Fibroblast of the conjunctiva (primary cell): Measurements from ENCODE around the gene IL12RB1.

Experiments
- DNase-seq: peaks from one replicate; pipeline ENCODE4 v3.0.0-alpha.2; 2010; ENCODE audit warnings: low read depth

Gene IL12RB1

DNA sequence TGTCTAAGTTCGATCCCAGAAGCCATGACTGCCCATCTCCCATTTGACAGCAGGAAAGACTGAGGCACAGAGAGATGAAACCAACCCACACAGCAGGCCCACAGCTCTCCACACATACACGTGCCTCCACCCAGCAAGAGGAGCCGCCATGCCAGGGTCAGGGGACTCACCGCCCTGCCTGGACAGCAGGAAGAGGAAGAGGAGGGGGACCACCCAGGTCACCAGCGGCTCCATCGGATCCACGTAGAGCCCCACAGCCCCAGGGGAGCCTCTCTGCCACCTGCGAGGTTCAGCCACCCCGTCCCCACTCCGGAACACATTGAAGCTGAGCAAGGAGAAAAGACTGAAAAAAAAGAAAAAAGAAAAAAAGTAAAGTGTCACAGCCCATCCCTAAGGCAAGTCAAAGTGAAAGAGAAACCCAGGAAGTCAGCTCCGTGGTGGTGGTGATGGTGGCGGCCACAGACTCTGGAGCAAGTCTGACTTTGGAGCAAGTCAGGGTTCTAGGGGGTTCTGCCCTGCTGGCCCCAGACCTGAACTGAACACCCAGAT is at the start of gene IL12RB1:
IL12RB1 (minus strand) TSS at position 345 of the 549 bp plus-strand sequence; CDS start at position 234, 111 bp downstream.
- no peak for DNase-seq

DNA sequence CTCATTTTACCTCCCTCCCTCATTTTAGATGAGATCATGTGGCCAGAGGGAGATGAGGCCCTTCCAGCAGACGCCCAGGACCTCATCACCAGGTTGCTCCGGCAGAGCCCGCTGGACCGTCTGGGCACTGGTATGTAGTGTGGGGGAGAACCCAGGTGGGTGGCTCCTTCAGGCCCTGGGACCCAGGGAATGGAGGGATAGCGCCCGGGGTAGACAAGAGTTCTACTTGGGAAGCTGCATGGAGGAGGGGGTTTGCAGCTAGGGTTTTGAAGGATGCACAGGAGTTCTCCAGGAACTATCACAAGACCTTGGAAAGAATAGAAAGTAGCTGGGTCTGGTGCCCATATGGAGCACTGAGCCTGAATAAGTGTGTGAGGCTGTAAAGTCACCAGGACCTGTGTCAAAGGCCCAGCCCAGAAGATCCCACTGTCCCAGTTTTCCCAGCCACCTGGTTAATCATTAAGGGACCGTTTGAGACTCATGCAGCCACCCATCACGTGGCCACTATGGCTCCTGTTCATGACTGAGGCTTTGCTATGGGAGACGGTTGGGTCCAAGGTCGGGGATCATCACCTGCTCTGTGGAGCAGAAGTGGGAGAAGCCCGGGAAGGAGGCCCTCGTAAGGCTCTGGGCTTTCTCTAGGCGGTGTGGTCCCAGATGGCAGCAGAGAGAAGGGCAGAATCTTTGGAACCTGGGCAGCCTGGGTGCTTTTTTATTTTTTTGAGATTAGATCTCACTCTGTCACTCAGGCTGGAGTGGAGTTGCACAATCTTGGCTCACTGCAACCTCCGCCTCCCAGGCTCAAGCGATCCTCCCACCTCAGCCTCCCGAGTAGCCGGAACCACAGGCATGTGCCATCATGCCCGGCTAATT is 49.2 kb upstream of the IL12RB1 start:
- DNase-seq = no peak

DNA sequence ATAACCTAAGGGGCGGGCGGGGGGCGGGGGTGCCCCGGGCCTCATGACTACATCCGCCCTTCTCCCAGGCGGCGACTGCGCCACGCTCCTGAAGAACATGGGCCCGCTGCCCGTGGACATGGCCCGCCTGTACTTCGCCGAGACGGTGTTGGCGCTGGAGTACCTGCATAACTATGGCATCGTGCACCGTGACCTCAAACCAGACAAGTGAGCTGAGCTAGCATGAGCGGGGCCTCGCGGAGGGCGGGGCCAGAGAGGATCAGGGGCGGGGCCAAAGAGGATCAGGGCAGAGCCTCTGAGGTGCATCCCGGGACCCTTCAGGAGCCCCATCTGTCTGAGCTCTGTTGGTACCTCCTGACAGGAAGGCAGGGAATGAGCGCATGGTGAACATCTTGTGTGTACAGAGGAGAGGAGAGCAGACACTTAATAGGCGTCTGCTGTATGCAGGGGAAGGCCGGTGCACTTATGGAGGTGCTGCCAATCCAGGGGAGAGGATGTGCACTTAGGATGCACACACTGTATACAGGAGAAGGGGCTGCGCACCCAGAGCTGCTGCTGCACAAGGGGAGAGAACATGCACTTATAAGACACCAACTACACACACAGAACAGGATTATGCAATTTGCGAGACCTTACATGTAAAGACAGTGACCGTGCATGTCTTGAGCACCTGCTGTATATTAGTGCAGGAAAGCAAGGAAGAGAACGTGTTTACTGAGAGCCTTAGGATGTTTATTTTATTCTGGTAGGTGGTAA is 45.3 kb upstream of the IL12RB1 start:
- no peak for DNase-seq

DNA sequence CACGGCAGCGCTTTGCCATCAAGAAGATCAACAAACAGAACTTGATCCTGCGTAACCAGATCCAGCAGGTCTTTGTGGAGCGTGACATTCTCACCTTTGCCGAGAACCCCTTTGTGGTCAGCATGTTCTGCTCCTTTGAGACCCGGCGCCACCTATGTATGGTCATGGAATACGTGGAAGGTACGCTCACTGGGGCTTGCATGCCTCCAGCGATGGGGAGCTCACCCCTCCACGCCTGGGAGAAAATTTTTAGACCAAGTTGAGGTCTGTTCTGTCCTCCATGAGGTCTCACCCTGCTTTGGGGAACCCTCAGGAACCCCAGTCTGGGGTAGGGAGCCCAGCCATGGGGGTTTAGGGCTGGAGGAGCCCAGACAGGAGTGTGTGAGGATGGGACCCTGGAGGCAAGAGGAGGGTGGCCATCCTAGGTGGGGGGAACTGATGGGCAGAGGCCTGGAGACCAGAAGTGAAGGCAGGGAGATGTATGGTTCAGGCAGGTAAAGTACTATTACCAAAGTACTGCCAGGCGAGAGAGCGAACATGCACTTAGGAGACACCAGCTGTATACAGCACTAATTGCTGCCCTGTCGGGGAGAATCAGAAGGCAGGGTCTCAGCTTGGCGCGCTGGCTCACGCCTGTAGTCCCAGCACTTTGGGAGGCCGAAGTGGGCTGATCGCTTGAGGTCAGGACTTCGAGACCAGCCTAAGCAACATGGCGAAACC is 43.9 kb upstream of the IL12RB1 start:
- no peak for DNase-seq

DNA sequence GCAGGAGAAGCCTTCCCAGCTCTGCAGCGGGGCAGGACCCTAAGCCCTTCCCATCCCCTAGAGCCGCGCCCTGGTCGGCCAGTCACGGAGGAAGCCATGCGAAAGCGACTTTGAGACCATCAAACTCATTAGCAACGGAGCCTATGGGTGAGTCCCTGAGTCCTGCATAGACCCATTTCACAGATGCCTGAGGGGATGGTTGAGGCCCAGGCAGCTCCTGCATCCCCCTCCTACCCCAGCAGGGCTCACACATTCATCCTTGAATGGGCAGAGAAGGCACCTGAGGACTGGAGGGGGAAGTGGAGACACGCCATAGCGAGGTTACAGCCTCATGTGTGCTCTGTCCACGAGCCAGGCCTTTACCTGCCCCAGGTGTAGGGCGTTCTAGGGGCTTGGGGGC is 42.1 kb upstream of the IL12RB1 start:
- DNase-seq = no peak

DNA sequence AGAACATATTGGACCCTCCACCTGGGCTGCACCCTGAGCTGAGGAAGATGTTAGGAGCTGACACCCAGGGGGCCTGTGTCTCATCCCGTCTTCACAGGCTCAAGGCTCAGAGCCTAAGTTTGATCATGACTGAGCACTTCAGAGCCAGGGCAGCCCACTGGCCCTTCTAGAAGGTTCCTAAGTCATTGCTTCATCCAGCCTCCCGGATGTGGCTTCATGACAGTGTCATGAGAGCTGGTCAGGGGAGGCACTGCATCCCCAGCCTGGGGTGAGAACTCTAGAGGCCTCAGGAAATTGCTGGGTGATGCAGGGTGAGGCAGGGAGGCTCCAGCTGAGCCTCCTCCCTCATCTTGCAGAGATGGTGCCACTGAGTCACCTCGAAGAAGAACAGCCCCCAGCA is 41.3 kb upstream of the IL12RB1 start:
- DNase-seq = no peak

DNA sequence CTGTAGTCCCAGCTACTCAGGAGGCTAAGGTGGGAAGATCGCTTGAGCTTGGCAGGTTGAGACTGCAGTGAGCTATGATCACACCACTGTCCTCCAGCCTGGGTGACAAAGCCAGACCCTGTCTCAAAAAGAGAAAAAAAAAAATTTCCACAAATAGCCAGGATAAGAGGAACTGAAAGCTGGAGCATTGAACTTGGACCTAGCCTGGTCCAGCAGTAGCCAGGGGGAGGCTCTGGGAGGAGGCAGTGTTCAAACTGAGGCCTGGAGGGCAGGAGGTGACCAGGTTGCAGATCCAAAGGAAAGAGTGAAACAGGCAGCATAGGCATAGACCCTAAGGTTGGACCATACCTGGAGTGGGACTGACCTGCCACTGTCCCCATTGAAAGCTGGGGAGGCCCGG is 39.4 kb upstream of the IL12RB1 start:
- no peak for DNase-seq

DNA sequence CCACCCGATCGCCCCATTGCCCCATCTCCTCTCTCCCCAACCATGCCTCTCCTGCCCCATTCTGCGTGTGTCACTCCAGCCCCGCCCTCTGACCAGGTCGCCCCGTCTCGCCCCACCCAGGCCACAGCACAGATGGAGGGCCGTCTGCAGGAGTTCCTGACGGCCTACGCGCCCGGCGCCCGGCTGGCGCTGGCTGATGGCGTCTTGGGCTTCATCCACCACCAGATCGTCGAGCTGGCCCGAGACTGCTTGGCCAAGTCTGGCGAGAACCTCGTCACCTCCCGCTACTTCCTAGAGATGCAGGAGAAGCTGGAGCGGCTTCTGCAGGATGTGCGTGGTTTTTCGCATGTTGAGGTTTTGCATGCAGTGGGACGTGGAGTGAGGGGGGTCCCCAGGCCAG is 37.1 kb upstream of the IL12RB1 start:
- no peak for DNase-seq

DNA sequence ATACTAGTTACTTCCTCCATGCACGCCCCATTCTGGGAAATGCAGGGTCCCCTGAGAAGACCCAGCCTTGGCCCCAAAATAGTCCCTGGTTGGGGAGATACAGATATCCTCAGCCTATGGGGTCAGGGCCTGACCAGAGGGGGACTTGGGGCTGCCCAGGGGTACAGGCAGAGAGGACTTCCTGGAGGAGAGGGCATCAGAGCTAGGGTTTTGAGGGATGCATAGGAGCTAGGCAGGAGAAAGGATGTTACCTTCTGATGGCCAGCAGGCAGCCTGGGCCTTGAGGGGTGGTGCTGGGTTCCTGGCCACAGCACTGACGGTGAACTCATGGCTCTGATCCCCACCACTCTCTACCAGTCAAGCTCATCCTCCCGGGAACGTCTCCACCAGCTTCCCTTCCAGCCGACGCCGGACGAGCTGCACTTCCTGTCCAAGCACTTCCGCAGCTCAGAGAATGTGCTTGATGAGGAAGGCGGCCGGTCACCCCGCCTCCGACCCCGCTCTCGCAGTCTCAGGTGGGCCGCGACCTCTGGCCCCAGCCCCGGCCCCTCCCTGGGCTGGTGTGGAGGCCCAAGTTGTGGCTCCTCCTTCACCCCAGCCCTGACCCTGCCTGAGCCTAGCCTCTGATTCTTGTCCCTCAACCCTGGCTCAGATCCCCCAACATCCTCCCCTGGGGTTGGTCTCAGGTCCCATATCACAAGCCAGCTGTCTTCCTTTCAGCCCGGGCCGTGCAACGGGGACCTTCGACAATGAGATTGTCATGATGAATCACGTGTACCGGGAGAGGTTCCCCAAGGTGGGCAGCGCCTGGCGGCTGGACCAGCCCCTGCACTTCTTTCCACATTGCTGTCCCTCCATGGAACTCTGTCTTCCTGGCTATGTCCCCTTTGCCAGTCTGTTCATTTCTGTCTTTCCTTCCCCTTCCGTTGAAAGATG is 36.4 kb upstream of the IL12RB1 start:
- DNase-seq = no peak

DNA sequence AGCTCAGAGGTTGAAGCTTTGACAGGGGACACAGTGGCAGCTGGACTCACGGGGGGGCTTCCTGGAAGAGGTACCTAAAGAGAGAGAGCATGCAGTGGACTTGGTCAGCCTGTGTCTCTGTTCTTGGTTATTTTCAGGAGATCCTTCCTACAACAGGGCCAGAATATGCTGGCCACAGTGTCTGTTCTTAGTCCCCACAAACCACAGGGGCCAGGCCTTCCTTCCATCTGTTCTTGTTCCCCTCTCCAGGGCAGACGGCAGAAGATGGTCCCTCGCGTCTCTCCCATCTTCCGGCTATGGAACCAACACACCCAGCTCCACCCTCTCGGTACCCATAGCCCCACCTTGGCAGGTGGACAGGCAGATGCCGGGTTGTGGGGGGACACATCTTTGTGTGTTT is 35.7 kb upstream of the IL12RB1 start:
- no peak for DNase-seq

DNA sequence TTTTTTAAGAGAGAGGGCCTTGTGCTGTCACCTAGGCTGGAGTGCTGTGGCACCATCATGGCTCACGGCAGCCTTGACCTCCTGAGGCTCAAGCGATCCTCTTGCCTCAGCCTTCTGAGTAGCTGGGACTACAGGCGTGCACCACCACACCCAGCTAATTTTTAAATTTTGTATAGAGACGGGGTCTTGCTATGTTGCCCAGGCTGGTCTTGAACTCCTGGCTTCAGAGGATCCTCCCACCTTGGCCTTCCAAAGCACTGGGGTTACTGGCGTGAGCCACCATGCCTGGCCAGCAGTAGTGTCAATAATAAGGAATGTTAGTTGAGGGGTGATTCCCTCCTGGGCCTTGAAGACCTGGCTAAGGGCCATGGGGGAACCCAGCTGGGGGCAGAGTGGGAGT is 34.4 kb upstream of the IL12RB1 start:
- no peak for DNase-seq

DNA sequence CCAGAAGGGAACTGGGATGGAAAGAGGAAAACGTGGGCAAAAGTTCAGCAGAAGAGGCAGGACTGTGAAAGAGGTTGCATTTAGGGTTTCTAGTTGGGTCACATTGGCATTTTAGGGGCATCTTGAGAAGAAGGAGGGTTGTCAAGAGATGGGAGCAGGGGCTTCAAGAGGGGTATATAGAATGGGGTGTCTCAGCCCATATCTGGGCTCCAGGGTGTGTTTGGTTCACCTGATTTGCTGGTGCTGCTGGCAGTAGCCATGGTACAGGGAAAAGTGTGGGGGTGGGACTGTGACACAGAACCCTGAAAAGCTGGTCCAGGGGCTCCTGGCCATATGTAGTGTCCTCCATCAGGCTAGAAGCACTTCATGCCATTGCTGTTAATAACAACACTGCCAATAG is 33.4 kb upstream of the IL12RB1 start:
- no peak for DNase-seq

DNA sequence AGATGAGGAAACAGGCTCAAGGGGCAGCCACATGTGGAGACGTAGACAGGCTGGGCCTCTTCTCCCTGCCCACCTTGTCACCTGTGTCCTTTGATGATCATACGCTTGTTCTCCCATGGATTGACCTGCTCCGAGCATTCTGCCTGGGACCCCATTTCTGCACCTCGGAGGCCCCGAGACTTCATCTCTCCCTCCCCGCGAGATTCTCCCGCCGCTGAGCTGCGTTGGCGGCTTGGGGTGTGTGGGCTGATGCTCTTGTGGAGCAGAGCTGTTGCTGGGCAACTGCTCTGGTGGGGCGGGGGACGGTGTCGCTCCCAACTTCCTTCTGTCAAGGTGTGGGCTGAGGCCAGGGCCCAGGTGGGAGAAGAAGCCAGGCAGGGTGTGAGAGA is 33.0 kb upstream of the IL12RB1 start:
- DNase-seq = no peak

DNA sequence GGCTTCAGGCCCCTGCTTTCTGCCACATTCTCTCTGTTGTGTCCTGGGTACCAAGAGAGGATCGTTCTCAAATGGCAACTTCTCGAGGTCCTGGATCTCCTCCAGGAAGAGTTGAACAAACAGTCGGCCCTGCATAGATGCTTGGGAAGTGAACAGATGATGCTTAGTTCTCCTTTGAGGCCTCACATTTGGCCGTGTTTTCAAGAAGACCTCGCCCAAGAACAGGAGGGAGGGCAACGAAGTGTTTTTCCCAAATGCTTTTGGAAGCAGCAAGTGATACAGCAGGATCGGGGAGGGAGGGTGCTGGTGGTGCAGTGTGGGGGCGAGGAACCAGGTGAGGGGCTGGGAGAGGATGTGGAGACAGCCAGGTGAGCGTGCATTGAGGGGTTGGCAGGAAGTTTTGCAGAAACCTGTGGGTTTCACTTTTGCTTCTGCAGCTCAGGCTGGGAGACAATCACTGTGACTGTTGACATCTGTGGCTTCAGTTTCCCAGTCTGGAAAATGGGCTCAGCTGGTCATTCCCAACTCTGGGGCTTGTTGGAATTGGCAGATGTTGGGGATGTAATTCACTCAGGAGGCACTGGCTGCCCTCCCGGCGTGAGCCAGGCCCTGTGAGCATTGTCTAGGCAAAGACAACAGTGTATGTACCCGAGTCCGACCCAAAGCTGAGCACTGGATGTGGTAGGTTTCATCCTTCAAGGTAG is 32.4 kb upstream of the IL12RB1 start:
- DNase-seq = peak; percentile 17

DNA sequence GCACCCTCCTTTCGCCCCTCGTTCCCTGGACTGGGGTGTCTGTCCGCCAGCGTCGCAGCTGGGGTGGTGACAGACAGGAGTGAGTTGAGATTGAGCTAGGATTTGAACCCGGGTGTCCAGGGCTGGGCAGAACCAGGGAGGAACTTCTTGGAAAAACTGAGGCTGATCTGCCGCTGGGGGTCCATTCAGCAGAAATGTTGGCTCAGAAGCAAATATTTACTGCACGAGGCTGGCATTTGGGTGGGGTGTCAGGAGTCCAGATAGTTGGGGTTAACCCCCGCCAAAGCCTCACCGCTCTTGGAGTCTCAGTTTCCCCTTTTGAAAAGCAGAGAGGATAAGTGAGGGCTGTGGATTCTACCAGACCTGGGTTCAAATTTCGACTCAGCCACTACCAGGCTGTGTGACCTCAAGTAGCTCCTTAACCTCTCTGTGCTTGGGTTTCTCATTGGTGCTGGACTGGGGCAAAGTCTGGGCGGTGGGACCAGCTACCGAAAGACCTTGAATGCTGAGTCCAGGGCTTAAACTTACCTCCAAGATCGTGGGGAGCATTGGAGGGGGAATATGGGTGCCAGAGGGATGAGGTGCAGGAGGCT is 31.8 kb upstream of the IL12RB1 start:
- no peak for DNase-seq

DNA sequence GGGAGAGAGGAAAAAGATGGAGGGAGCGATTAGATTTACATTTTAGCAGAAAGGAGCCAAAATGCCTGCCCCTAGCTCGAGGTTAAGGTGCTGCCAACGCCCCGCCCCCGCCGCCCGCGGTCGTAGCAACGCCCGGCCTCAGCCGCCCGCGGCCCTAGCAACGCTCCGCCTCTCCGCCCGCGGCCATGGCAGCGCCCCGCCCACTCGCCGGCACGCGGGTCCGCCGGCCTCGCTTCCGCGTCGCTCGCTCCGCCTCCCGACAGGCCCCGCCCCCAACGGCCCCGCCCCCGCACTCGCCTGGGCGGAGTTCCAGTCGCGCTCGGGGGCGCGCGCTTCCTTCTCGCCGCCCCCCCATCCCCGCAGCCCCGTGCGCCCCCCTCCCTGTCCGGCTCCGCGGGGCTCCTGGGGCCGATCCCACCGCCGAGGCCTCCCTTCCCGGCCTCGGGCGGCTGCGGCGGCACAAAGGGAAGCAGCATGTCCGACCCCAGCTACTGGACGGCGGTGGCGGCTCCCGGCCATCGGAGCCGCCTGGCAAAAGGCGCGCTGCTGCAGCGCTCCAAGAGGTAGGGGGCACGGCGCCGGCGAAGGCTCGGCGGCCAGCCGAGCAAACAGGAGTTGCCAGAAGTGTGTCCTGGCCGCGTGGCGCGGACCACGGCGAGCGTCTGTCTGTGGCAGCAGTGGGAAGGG is 31.1 kb upstream of the IL12RB1 start:
- DNase-seq = peak; percentile 55

DNA sequence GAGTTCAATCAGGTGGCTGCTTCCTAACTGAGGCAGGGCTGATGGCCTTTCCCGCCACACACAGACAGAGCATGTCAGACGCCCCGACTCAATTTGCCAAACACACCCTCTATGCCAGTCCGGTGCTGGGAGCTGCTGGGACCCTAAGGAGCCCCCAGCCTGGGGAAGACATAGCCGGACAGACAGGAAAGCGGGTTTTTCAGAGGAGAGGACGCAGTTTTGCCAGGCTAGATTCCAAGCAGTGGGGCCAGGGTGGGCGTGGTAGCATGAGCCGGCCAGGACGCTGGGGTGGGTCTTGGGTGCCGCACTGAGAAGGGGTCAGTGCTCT is 30.6 kb upstream of the IL12RB1 start:
- DNase-seq = no peak

DNA sequence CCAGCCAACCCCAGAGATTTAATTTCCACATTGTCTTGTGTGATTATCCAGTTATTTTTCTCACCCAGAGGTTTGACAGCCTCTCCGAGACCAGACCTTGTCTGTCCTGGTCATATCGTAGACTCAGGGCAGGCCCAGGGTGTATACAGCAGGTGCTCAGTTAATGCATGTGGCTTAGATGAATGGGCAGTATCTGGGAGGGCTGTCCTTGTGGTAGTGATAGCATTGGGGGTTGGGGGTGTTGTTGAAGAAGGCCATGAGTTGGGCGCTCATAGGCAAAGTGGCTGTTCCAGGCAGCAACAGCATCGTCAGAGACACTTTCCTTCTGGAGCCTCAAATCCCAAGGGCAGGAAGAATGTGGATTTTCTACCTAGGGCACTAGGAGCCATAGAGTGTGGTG is 27.7 kb upstream of the IL12RB1 start:
- DNase-seq = no peak

DNA sequence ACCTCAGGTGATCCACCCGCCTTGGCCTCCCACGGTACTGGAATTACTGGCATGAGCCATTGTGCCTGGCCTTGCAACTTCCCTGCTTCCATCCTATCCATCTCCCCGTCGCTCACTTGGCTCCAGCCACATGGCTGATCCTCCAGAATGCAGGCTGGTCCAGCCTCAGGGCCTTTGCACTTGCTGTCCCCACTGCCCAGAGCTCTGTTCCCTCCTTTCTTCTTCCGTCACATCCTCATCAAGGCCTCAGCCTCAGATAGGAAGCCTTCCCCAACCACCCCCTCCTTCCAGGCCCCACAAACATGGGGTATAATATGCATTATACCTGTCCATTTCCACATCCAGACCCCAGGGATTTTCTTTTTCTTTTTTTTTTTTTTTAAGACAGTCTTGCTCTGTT is 27.1 kb upstream of the IL12RB1 start:
- DNase-seq = no peak

DNA sequence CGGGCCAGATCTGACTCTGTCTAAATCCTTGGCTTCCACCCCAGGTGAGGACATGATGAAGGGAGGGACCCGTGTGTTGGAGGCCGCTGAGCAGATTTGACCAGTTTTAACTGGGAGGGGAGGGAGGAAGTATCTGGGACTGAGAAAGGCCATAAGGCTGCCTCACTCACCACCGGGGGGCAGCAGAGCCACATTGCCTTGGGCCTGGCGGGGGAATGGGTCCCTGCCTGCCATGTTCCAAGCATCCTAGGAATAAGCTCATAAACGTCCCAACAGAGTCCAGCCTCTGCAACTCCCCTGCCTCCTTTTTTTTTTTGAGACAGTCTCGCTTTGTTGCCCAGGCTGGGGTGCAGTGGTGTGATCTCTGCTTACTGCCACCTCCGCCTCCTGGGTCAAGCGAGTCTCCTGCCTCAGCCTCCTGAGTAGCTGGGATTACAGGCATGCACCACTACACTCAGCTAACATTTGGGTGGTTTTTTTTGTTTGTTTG is 26.3 kb upstream of the IL12RB1 start:
- DNase-seq = peak; percentile 70
